Keratinocyte (primary cell): ENCODE results near the gene ATP5MC2. TPM values are rescaled to one million over a fixed set of nuclear protein-coding genes. Genes with fewer than 3 reads are reported as not detected.

Experiments
- DNase-seq: peaks from one replicate; pipeline ENCODE4 v3.0.0-alpha.2; 2011; ENCODE audit warnings: low read depth, missing footprints, low spot score
- FAIRE-seq: peaks from 2 replicates; lab custom pipeline; 2011; peaks lifted over from hg19 to GRCh38; lab: Jason Lieb, UNC
- H2AFZ ChIP-seq: 2 replicates; pipeline ENCODE4 v1.6.0; 2012; ENCODE audit warnings: low read length, control low read depth, inconsistent platforms; ENCODE audit not compliant: control insufficient read depth
- H3K27ac ChIP-seq: 2 replicates; pipeline ENCODE4 v1.5.1; 2011; ENCODE audit warnings: low read length; ENCODE audit not compliant: control insufficient read depth, insufficient read depth
- H3K27me3 ChIP-seq: 3 replicates; pipeline ENCODE4 v1.6.0; 2011; ENCODE audit warnings: low read length; ENCODE audit not compliant: control insufficient read depth, insufficient read depth; ENCODE audit errors: extremely low read depth
- H3K36me3 ChIP-seq, 2 experiments: 2 replicates in 1 of 2; 3 replicates in 1 of 2; pipeline ENCODE4 v1.5.1; 2011; ENCODE audit warnings: low read length in 2 of 2, mild to moderate bottlenecking in 1 of 2; ENCODE audit not compliant: control insufficient read depth in 2 of 2, insufficient read depth in 2 of 2; ENCODE audit errors: extremely low read depth in 1 of 2
- H3K4me1 ChIP-seq: 3 replicates; pipeline ENCODE4 v1.5.1; 2011; ENCODE audit warnings: low read length; ENCODE audit not compliant: control insufficient read depth, insufficient read depth; ENCODE audit errors: extremely low read depth
- H3K4me2 ChIP-seq: 3 replicates; pipeline ENCODE4 v1.6.0; 2011; ENCODE audit warnings: low read depth, low read length; ENCODE audit not compliant: control insufficient read depth, insufficient read depth; ENCODE audit errors: extremely low read depth
- H3K4me3 ChIP-seq, 3 experiments: fragments of 200-600 bp in 1 of 3; sonication (generic) in 1 of 3; 2 replicates in 2 of 3; 3 replicates in 1 of 3; pipeline ENCODE4 v1.5.1; 2011 to 2016; ENCODE audit warnings: low read length in 3 of 3, mild to moderate bottlenecking in 3 of 3, control low read depth in 2 of 3, inconsistent platforms in 1 of 3, low read depth in 1 of 3, mixed read lengths in 1 of 3, mixed run types in 1 of 3, moderate library complexity in 1 of 3; ENCODE audit not compliant: control insufficient read depth in 2 of 3, insufficient read depth in 2 of 3; ENCODE audit errors: extremely low read depth in 1 of 3
- H3K79me2 ChIP-seq: 2 replicates; pipeline ENCODE4 v1.6.0; 2012; ENCODE audit warnings: low read length; ENCODE audit not compliant: control insufficient read depth, insufficient read depth
- H3K9ac ChIP-seq: 3 replicates; pipeline ENCODE4 v1.6.0; 2011; ENCODE audit warnings: low read length; ENCODE audit not compliant: control insufficient read depth, insufficient read depth; ENCODE audit errors: extremely low read depth
- H3K9me1 ChIP-seq: 3 replicates; pipeline ENCODE4 v1.6.0; 2011; ENCODE audit warnings: low read length; ENCODE audit not compliant: control insufficient read depth, insufficient read depth; ENCODE audit errors: extremely low read depth
- H3K9me3 ChIP-seq: 2 replicates; pipeline ENCODE4 v1.5.1; 2012; ENCODE audit warnings: low read depth, low read length; ENCODE audit not compliant: control insufficient read depth
- H4K20me1 ChIP-seq: 3 replicates; pipeline ENCODE4 v1.6.0; 2011; ENCODE audit warnings: low read length; ENCODE audit not compliant: control insufficient read depth, insufficient read depth; ENCODE audit errors: extremely low read depth
- CTCF ChIP-seq, 3 experiments: IDR thresholded peaks in 1 of 3; conservative IDR thresholded peaks in 1 of 3; optimal IDR thresholded peaks in 1 of 3; 2 replicates in 2 of 3; 3 replicates in 1 of 3; pipeline versions ENCODE3 to v1.5.1; 2011; ENCODE audit warnings: low read length in 3 of 3, mild to moderate bottlenecking in 3 of 3, moderate library complexity in 2 of 3, control low read depth in 1 of 3, inconsistent platforms in 1 of 3; ENCODE audit not compliant: insufficient read depth in 2 of 3; ENCODE audit errors: extremely low read depth in 1 of 3
- EZH2 ChIP-seq: IDR thresholded peaks from one replicate; pipeline ENCODE4 v1.6.1; 2012; ENCODE audit warnings: inconsistent platforms, mild to moderate bottlenecking, low read length, moderate library complexity
- dilution Hi-C: fragments of 300-500 bp; cut with MboI; formaldehyde crosslinking; loops from one replicate; pipeline ENCODE4 v1.7.0; 2020; ENCODE audit warnings: low sequenced_read_pairs; ENCODE audit not compliant: extremely low pct_ligation_motif_present
- polyA plus RNA-seq, 5 experiments: library from polyadenylated mRNA; depleted of rRNA in 3 of 5; stranded (reverse) in 3 of 5; stranded (forward) in 1 of 5; unstranded in 1 of 5; fragments of >200 nt; gene quantifications; 1 replicate in 1 of 5; 2 replicates in 3 of 5; 3 replicates in 1 of 5; pipeline versions ENCODE4 v1.2.1 to v1.2.3, GENCODE V29; 2011 to 2012; ENCODE audit warnings: missing spikeins in 2 of 5, low read depth in 1 of 5, low replicate concordance in 1 of 5

Gene ATP5MC2
- polyA plus RNA-seq, 1 donor (not counting 4 experiments of a cell fraction or from before 2014, with no cell fraction given), result 138 TPM

GRCh38 chr12:53696655-53697331 is 20.9 kb upstream of the ATP5MC2 start:
- peaks cover 22% of the 10 kb centered on the region for H3K4me1 ChIP-seq
- DNase-seq (no peak), FAIRE-seq (peak; percentile 34)
- peak overlapping the region; percentile 75 for H3K9ac ChIP-seq
- peak overlapping the region; percentile 93 for H2AFZ ChIP-seq
- H3K27ac ChIP-seq, result peak overlapping the region; percentile 80
- no peaks in the 10 kb centered on the region for H4K20me1 ChIP-seq
- H3K4me3 ChIP-seq, result peak overlapping the region; percentile 28 to 84 (median 63)
- no peaks in the 10 kb centered on the region for H3K9me3 ChIP-seq
- H3K27me3 ChIP-seq, result peaks cover 7% of the 10 kb centered on the region
- H3K9me1 ChIP-seq, result no peaks in the 10 kb centered on the region
- no peaks in the 10 kb centered on the region for H3K79me2 ChIP-seq
- dilution Hi-C loops, result no loop called here
- TF ChIP-seq CTCF (optimal IDR thresholded peaks at IDR 0.05 in 1 of 3, IDR thresholded peaks at IDR 0.05 in 1 of 3, conservative IDR thresholded peaks at IDR 0.05 in 1 of 3; ENCODE audit: extremely low read depth in 1 of 3, insufficient read depth in 2 of 3, low read length in 3 of 3) (no peak), EZH2 (no peak)
- peak overlapping the region; percentile 100 for H3K4me2 ChIP-seq
- H3K36me3 ChIP-seq, result no peaks in the 10 kb centered on the region

GRCh38 chr12:53696285-53696654 is 20.4 kb upstream of the ATP5MC2 start:
- H3K36me3 ChIP-seq, result no peaks in the 10 kb centered on the region
- peak overlapping the region; percentile 28 to 84 (median 63) for H3K4me3 ChIP-seq
- no peaks in the 10 kb centered on the region for H4K20me1 ChIP-seq
- H3K9ac ChIP-seq, result peak overlapping the region; percentile 75
- TF ChIP-seq CTCF (optimal IDR thresholded peaks at IDR 0.05 in 1 of 3, IDR thresholded peaks at IDR 0.05 in 1 of 3, conservative IDR thresholded peaks at IDR 0.05 in 1 of 3; ENCODE audit: extremely low read depth in 1 of 3, insufficient read depth in 2 of 3, low read length in 3 of 3) (no peak), EZH2 (no peak)
- peaks cover 22% of the 10 kb centered on the region for H3K4me1 ChIP-seq
- H3K79me2 ChIP-seq, result no peaks in the 10 kb centered on the region
- H3K27me3 ChIP-seq, result peaks cover 7% of the 10 kb centered on the region
- DNase-seq (peak; percentile 79), FAIRE-seq (peak; percentile 100)
- H3K9me3 ChIP-seq, result no peaks in the 10 kb centered on the region
- peak overlapping the region; percentile 80 for H3K27ac ChIP-seq
- no peaks in the 10 kb centered on the region for H3K9me1 ChIP-seq
- dilution Hi-C loops, result no loop called here
- H2AFZ ChIP-seq, result peak overlapping the region; percentile 93
- peak overlapping the region; percentile 100 for H3K4me2 ChIP-seq
